Stomach (tissue), 4 donors: ENCODE results near the gene KCNQ1.

Source experiments
- CTCF ChIP-seq, 7 experiments: fragments of 450-650 bp in 4 of 7; fragments of 200-600 bp in 3 of 7; sonication (generic) in 3 of 7; IDR thresholded peaks; one replicate each; pipeline ENCODE4 v1.5.1; 2016 to 2019; ENCODE audit warnings: antibody characterized with exemption in 7 of 7, control low read depth in 2 of 7, mild to moderate bottlenecking in 1 of 7
- EP300 ChIP-seq: sonication (generic); formaldehyde crosslinking; IDR thresholded peaks from one replicate; pipeline ENCODE4 v1.6.1; 2017; ENCODE audit warnings: antibody characterized with exemption
- POLR2A ChIP-seq, 4 donors: fragments of 450-650 bp; IDR thresholded peaks; one replicate each; pipeline ENCODE4 v1.6.1; 2016; ENCODE audit warnings: antibody characterized with exemption in 4 of 4, control low read depth in 2 of 4, mild to moderate bottlenecking in 1 of 4, moderate library complexity in 1 of 4
- POLR2AphosphoS5 ChIP-seq, 3 donors: sonication (generic); formaldehyde crosslinking; IDR thresholded peaks; one replicate each; pipeline ENCODE4 v1.6.1; 2016; ENCODE audit warnings: antibody characterized with exemption in 3 of 3

DNA sequence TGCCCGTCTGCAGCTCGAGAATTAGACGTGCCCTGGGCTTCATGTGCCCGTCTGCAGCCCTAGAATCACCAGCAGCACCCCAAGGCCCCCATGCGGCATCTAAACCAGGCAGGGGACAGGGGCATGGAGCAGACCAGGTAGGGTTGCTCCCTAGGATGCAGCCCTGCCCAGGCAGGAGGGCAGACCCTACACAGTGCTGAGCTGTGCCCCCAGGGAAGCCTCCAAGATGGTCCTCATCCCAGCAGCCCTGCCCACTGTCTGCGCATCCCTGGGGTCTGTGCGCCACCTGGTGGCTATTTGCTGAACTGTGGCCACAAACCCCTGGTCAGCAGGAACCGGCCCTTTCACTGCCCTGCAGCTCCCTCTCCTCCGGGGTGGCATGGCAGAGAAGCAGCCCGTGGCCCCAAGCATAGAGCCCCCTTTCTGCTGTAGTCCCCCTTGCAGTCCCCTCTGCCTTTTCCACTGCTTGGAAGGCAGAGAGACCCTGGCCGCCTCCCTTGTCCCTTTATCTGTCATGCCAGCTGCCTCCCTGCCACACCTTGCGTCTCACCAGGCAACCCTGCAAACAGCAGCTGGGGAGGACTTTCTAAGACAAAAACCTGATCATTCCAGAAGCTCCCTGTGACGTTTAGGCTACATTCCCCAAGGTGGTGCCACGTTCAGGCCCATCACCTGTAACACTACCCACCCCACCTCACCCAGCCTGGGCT, 86.6 kb downstream of the KCNQ1 start:
- TF ChIP-seq CTCF (IDR thresholded peaks at IDR 0.05): peak in 6 of 7 experiments; percentile 87 to 99 (median 98)
- no peak for TF ChIP-seq EP300
- no peak for TF ChIP-seq POLR2A (IDR thresholded peaks at IDR 0.05)
- TF ChIP-seq POLR2AphosphoS5 (IDR thresholded peaks at IDR 0.05): no peak
